Mesothelial cell of epicardium (in vitro differentiated cells): Measurements from ENCODE around the gene SNAP25. TPM values are rescaled to one million over a fixed set of nuclear protein-coding genes. Genes with fewer than 3 reads are reported as not detected.

Experiments used
- DNase-seq, 2 experiments: peaks; one replicate each; pipeline ENCODE4 v3.0.0; 2021; ENCODE audit warnings: low spot score in 2 of 2; ENCODE audit not compliant: unreplicated experiment in 2 of 2
- H3K27ac Mint-ChIP-seq: 2 replicates; pipeline ENCODE4 v1.8.0; 2021; ENCODE audit warnings: mixed read lengths
- H3K27me3 Mint-ChIP-seq: 2 replicates; pipeline ENCODE4 v1.8.0; 2021; ENCODE audit warnings: low read depth, mixed read lengths
- H3K36me3 Mint-ChIP-seq: 2 replicates; pipeline ENCODE4 v1.8.0; 2021; ENCODE audit warnings: mixed read lengths
- H3K4me1 Mint-ChIP-seq: 2 replicates; pipeline ENCODE4 v1.8.0; 2021; ENCODE audit warnings: mixed read lengths
- H3K4me3 Mint-ChIP-seq: 2 replicates; pipeline ENCODE4 v1.8.0; 2021; ENCODE audit warnings: mild to moderate bottlenecking, moderate library complexity, mixed read lengths
- H3K9me3 Mint-ChIP-seq: 2 replicates; pipeline ENCODE4 v1.8.0; 2021; ENCODE audit warnings: mixed read lengths
- CTCF ChIP-seq: fragments of 200-600 bp; sonication (generic); IDR thresholded peaks from one replicate; pipeline ENCODE4 v1.5.0; 2021; ENCODE audit warnings: antibody characterized with exemption; ENCODE audit not compliant: unreplicated experiment
- total RNA-seq: library from RNA; stranded (reverse); gene quantifications from 3 replicates; pipeline ENCODE4 v1.2.1, GENCODE V29; 2021

Gene SNAP25
- total RNA-seq, 1 donor from 2014 or later = 5.0 TPM

DNA sequence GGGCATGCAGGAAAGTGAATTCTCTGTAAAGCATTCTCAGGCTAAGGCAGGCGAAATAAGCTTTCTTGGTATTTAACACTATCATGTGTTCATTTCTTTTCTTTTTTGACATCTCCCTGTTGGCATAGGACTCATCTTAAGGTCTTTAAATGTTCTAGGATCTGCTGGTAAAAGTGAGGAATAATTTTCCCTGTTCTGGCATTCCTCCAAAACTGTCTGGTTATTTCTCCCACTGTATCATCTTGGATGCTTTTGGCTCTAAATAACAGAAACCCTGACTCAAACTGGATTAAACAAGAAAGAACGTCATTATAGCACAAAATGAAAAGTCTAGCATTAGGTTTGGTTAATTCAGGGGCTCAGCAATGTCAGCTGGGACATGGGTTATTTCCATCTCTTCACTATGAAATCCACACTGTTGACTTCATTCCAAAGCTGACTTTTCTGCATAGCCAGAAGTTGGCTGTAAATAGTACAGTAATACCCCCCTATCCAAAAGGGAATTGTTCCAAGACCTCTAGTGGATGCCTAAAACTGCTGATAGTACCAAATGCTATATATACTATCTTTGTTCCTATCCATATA is 37.9 kb upstream of the SNAP25 start:
- peaks cover 8% of the 10 kb centered on the region for H3K9me3 Mint-ChIP-seq
- no peaks in the 10 kb centered on the region for H3K4me1 Mint-ChIP-seq
- no peaks in the 10 kb centered on the region for H3K36me3 Mint-ChIP-seq
- H3K27me3 Mint-ChIP-seq = peaks cover 20% of the 10 kb centered on the region
- DNase-seq = no peak
- H3K4me3 Mint-ChIP-seq = no peak overlapping the region
- TF ChIP-seq CTCF = no peak
- no peak overlapping the region for H3K27ac Mint-ChIP-seq

DNA sequence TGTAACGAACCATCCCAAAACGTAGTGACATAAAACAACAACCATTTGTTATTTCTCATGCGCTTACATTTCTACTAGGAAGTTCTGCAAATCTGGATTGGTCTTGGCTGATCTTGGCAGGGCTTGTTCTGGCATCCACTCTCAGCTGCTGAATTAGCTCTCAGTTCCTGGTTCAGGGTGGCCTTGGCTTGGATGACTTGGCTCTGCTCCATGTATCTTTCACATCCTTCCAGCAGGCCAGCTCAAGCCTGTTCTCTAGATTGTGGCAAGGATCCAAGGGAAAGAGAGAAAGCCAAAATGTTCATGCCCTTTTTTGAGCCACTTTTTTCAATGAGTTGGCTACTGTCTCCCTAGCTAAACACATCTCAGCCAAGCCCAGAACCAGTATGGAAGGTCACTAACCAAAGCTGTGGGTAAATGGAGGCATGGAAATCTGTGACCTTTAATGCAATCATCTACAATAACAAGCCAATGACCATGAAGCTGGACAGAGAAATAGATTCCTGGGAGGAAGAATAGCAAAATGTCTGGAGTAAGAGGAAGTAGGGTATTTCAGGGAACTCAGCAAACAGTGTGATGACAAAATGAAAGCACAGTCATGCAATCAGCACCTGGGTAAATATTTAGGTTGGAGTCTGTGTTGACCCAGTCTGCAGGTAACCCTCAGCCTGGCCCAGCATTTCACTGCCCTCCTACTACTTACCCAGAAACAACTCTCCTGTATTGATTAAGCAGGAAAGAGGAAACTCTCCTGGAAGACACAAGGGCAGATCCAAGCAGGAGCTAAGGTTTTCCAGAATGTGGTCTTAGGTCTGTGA is 32.7 kb upstream of the SNAP25 start:
- Mint-ChIP-seq H3K36me3 (no peaks in the 10 kb centered on the region), H3K27ac (no peak overlapping the region), H3K4me3 (no peak overlapping the region), H3K4me1 (no peaks in the 10 kb centered on the region), H3K27me3 (peaks cover 10% of the 10 kb centered on the region), H3K9me3 (peaks cover 20% of the 10 kb centered on the region)
- no peak for TF ChIP-seq CTCF
- no peak for DNase-seq

- Mint-ChIP-seq H3K4me1 (no peaks in the 10 kb centered on the region), H3K27me3 (peaks cover 34% of the 10 kb centered on the region), H3K36me3 (no peaks in the 10 kb centered on the region), H3K9me3 (peaks cover 20% of the 10 kb centered on the region), H3K4me3 (no peak overlapping the region), H3K27ac (no peak overlapping the region)
- no peak for DNase-seq
- no peak for TF ChIP-seq CTCF
These were observed 28.2 kb upstream of the SNAP25 start for GRCh38 chr20:10190456-10190855.

DNA sequence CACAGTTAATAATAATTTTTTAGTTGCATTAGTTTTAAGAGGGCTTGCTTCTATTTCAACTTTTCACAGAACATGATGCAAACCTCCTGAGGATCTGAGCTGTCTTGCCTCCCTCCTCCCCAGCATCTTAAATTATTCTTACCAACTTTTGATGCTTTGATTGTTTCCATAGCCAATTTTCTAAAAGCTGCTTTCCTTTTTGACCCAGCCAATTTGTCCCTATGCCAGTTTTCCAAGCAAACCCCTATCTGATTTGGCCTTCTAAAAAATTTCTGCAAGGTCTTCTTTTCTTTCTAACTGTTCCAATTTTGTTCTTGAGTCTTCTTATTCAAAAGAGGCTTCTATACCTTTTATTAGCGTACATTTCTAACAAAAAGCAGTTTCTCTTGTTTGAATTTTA is 26.5 kb upstream of the SNAP25 start:
- no peaks in the 10 kb centered on the region for H3K4me1 Mint-ChIP-seq
- no peaks in the 10 kb centered on the region for H3K36me3 Mint-ChIP-seq
- no peak for TF ChIP-seq CTCF
- H3K27ac Mint-ChIP-seq = no peak overlapping the region
- peaks cover 46% of the 10 kb centered on the region for H3K27me3 Mint-ChIP-seq
- H3K9me3 Mint-ChIP-seq = peaks cover 8% of the 10 kb centered on the region
- no peak overlapping the region for H3K4me3 Mint-ChIP-seq
- DNase-seq = no peak

DNA sequence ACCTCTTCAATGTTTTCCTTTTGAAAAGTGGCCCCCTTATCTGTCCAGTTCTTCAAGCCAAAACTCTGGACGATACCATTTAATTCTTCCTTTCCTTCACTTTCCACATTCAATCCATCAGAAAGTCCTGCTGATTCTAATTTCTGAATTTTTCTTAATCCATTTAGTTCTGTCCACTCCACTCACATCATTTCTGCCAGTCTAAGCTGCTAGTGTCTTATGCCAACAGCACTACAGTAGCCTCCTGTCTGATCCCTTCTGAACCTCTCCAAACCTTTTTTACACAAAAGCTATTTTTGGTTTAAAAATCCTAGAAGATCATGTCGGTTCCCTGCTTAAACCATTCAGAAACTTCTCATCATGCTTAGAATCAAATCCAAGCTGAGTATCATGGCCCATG is 24.5 kb upstream of the SNAP25 start:
- H3K36me3 Mint-ChIP-seq = no peaks in the 10 kb centered on the region
- no peak overlapping the region for H3K27ac Mint-ChIP-seq
- H3K4me1 Mint-ChIP-seq = no peaks in the 10 kb centered on the region
- peaks cover 54% of the 10 kb centered on the region for H3K27me3 Mint-ChIP-seq
- H3K9me3 Mint-ChIP-seq = peaks cover 5% of the 10 kb centered on the region
- TF ChIP-seq CTCF = no peak
- no peak for DNase-seq
- H3K4me3 Mint-ChIP-seq = no peak overlapping the region
